DMS79 treated with DMSO at 0.1 percent for 48 hours (cell line): ENCODE data around the gene CDH4.
A peak's percentile ranks its signal among the peaks of the same experiment; 100 is the strongest.

Experiments used
- DNase-seq: peaks from one replicate; lab custom pipeline; 2025; lab: John Stamatoyannopoulos, UW

The CDH4 gene

DNA sequence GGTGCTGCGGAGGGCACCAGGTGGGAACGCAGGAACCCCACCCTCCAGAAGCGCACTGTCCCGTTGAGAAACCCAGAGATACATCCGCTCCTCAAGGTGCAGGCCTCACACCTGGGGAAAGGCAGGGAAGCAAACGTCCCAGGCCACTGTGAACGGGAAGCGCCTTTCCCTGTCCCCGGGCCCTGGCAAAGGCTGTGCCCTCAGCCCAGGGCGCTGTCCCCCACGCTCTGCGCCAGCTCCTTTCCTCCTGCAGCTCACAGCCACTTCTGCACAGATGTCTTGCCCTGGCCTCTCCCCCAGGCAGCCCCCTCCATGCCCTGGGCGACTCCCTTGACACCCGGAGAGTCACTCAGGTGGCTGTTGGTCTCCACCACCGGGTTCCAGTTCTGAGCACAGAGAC, 609.8 kb downstream of the CDH4 start:
- no peak for DNase-seq

- DNase-seq, result no peak
Measured at GRCh38 chr20:61862881-61863280, 610.8 kb downstream of the CDH4 start.

DNA sequence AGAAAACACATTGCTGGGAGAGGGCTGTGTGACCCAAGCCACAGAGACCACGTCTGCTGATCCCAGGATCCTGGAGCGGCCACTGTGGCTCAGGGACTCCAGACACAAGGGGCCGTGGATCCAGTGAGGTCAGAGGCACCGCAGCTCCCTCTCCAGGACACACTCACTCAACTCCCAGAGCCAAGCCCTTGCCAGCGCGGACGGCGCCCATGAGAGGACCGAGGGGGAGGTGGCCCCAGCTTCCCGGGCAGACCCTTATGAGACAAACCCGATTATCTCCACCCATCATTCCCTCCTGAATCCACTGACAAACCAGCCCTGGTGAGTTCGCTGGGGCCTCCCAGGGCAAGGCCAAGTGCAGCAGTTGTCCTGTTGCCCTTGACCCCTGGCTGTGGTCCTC, 612.4 kb downstream of the CDH4 start:
- no peak for DNase-seq

- DNase-seq, result no peak
Measured at GRCh38 chr20:61865353-61865752, 613.3 kb downstream of the CDH4 start.

DNA sequence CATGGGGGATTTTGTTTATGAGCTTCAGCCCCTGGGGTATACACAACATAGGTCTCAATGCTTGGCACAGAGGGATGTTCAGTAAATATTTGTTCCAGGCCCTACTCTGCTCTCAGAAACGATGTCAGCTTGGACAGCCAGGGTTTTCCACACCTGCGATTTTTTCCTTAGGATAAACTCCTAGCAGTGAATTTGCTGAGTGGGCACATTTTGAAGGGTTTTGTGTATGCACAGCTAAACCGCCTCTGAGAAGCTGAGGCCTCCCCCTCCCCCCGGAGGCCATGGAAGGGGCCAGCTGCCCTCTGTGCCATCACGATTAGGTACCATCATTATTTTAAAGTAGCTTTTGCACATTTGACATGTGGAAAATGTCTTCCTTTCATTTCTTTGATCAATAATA, 614.1 kb downstream of the CDH4 start:
- DNase-seq, result no peak

DNA sequence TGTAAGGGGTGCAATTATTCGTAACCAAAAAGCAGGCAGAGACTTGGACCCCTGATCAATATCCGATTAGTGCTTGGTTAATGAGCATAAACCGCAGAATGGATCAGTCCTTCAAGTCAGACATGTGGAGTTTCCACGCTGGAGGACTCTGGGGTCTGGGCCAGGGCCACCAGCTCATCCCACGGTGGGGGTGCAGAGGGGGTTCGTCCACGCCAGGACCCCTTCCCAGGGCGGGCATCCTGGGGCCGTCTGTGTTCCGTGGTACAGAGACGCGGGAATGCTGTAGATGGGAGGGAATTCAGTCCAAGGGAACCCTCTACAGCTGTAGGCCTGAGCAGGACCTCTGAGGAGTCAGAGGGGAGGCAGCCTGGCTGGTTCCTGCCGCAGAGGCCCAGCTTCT, 615.9 kb downstream of the CDH4 start:
- DNase-seq, result no peak

DNA sequence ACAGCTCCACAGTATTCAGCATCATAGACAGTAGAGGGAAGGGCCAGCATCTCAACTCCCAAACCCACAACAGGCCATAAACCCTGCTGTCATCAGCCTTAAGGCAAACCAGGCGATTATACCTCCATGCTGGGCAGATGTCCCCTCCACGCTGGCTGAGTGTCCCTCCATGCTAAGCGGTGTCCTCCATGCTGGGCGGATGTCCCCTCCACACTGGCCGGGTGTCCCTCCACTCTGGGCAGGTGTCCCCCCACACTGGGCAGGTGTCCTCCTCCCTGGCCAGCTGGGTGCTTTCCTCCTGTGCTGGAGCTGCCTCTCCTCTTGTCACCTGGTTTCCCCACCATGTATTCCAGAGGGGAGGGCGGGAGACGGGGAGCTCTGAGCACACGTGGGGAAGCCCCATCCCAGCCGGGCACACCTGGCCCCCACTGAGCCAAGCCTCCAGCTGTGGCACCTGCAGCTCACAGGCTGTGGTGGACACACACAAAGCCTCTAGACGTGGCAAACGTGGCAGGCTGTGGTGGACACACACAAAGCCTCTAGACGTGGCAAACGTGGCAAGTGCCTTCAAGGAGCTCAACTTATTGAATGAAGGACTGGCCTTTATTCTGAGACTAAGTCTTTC, 616.5 kb downstream of the CDH4 start:
- no peak for DNase-seq

- DNase-seq, result no peak
Measured at GRCh38 chr20:61869750-61870507, 617.9 kb downstream of the CDH4 start.

DNA sequence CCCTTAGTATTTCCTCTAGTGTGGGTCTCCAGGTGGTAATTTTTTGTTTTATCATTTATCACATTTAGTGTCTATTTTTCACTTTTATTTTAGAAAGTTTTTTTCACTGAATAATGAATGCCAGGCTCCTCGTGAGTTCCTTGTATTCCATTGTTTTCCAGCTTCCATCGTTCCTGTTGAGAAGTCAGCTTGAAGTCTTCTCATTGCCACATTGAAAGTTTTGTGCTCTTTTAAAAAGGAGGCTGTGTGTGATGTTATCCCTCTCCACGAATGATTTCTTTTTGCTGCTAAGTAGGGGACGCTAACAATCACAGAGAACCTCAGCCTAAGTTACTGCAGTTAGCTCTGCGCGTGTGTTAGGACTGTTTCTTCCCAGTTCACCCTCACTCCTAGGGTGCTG, 619.1 kb downstream of the CDH4 start:
- no peak for DNase-seq

DNA sequence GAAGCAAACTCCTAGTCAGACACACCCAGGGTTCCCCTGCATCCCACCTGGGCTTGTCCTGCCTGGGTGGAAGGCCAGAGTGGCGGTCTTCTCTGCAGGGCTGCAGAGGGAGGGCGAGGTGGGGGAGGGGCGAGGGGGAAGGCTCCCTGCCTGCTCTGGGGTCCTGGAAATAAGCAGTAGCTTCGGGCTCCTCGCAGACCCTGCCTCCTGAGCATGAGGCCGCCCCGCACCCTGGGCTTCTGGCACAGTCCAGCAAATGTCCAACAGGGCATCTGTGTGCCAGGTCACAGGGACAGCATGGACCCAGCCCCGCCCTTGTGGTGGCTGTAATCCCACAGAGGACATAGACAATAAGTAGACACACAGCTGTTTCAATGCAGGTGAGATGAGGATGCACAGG, 619.9 kb downstream of the CDH4 start:
- DNase-seq, result no peak

GRCh38 chr20:61872371-61872900, 620.4 kb downstream of the CDH4 start:
- no peak for DNase-seq

DNA sequence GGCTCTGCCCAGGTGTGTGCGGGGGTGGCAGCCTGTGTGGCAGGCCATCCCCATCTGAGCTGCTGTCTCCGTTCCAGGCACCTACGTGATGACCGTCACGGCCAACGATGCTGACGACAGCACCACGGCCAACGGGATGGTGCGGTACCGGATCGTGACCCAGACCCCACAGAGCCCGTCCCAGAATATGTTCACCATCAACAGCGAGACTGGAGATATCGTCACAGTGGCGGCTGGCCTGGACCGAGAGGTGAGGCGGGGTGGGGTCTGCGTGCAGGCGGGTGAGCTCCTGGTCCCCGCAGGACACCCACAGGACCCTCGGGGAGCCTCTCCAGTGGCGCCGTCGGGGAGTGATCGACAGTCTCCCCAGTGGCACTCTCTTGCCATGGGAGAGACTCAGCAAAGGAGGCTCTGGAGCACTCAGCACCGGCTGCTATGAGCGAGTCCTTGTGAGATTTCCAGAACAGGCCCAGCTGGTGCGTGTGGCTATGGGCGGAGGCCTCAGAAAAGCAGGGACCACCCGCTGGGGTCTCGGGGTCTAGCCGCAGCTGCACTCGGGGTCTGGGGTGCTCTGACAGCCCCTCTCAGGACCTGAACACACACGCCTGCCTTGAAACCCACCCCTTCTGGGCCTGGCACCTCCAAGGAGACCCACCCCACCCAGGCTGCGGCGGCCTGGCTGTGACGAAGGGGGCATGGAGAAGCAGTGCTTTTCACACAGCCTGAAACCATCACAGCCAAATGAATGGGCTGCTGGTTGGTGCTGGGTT, 621.8 kb downstream of the CDH4 start:
- DNase-seq, result no peak

GRCh38 chr20:61874421-61875068, 622.5 kb downstream of the CDH4 start:
- peak; percentile 24 for DNase-seq

- no peak for DNase-seq
Measured at GRCh38 chr20:61875221-61875885, 623.3 kb downstream of the CDH4 start.

DNA sequence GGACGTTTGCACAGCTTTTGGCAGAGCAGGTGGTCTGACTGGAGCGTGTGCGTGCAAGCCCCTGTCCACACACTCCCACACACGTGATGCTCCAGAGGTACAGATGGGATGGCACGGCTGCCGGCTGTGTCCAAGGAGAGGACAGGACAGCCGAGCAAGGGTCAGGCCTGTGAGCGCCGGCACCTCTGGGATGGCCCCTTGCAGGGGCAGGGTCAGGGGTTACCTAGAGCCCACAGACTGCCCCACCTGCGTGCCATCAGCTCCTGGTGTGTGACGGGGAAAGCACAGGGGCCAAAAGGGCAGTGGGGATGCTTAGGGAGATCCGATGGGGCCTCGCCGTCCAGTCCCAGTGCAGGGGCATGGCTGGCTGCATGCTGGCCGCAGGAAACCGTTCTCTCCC, 623.9 kb downstream of the CDH4 start:
- no peak for DNase-seq

DNA sequence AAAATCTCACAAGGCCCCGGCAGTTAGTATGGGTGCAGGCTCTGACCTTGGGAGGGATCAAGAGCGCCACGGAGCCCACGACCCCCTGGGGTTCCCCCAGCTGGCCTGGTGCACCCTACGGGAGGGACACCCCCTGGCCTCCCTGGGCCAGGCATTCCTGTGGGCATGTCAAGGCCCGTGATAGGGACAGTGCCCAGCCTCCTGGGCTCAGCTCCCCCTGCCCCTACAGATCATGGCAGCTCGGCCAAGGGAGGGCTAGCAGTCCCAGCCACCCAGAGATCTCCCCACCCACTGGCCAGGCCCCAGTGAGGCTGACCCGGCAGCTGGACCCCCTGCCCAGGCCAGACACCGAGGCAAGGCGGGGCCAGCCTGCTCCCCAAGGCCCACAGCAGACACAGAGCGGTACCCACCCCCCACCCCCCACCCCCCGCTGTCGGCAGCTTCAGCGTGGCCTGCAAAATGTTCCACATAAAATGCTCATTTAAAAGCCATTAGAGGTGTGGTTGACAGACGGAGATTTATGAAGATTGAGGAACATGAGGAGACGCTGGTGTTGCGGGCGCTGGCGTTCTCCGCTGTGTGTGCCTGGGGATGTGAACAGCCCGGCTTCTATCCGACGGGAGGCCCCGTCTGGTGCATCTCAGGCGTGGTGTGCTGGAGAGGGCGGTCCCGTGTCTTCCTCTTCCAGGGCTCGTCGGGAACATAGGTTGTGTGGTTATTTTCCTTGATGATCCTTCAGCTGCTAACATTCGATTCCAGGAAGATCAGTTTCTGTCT, 625.1 kb downstream of the CDH4 start:
- no peak for DNase-seq

GRCh38 chr20:61877776-61878477, 625.9 kb downstream of the CDH4 start:
- no peak for DNase-seq

- no peak for DNase-seq
Measured at GRCh38 chr20:61878478-61879302, 626.6 kb downstream of the CDH4 start.

DNA sequence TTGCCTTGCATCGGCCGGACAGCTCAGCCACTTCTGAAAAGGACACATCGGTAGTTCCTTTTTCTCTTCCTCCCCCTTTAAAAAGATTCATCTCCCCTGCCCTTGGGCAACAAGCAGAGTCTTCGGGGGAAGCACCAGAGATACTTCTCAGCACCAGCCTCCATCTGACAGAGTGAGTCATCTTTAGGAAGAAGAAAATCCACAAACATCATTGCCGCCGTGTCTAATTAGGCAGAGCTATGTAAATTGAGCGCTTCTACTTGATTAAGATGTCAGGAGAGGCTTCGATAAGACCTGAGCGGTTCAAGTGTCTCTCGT, 627.2 kb downstream of the CDH4 start:
- DNase-seq, result no peak

GRCh38 chr20:61879694-61880093, 627.6 kb downstream of the CDH4 start:
- no peak for DNase-seq
